Stomach (tissue), 4 donors: ENCODE results near the gene SPACA9.

Experiments used
- EP300 ChIP-seq: sonication (generic); formaldehyde crosslinking; IDR thresholded peaks from one replicate; pipeline ENCODE4 v1.6.1; 2017; ENCODE audit warnings: antibody characterized with exemption
- POLR2A ChIP-seq, 4 donors: fragments of 450-650 bp; IDR thresholded peaks; one replicate each; pipeline ENCODE4 v1.6.1; 2016; ENCODE audit warnings: antibody characterized with exemption in 4 of 4, control low read depth in 2 of 4, mild to moderate bottlenecking in 1 of 4, moderate library complexity in 1 of 4
- POLR2AphosphoS5 ChIP-seq, 3 donors: sonication (generic); formaldehyde crosslinking; IDR thresholded peaks; one replicate each; pipeline ENCODE4 v1.6.1; 2016; ENCODE audit warnings: antibody characterized with exemption in 3 of 3
- TF ChIP-seq, protein P1 (sequence below), 7 experiments: fragments of 450-650 bp in 4 of 7; fragments of 200-600 bp in 3 of 7; sonication (generic) in 3 of 7; IDR thresholded peaks; one replicate each; pipeline ENCODE4 v1.5.1; 2016 to 2019; ENCODE audit warnings: antibody characterized with exemption in 7 of 7, control low read depth in 2 of 7, mild to moderate bottlenecking in 1 of 7

DNA sequence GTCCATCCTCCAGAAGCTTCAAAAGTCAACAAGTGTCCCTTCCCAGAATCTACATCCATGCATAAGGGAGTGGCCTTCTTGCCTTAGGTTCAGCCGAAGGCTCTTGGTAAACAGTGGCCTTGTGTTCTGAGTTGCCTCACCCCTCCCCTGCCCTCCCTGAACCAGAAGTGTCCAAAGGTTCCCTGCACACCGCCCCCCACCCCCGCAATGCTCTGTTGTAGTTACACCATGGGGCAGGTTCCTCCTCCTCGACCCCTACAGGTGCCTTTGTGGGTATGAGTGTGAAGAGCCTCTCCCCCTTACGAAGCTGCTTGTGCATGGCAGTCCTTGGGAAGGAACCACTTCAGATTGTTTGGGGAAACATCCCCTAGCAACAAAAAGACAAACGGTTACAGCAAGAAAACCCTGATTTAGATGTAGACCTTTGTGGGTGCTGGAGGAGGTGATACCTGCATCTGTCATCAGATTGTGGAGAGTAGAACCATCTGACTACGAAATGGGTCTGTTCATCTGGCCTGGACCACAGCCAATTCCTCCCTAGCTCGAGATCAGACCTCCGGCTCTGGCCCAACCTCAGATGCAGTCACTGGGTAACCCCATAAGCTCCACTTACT is 7.1 kb downstream of the SPACA9 start:
- TF ChIP-seq, protein P1, sequence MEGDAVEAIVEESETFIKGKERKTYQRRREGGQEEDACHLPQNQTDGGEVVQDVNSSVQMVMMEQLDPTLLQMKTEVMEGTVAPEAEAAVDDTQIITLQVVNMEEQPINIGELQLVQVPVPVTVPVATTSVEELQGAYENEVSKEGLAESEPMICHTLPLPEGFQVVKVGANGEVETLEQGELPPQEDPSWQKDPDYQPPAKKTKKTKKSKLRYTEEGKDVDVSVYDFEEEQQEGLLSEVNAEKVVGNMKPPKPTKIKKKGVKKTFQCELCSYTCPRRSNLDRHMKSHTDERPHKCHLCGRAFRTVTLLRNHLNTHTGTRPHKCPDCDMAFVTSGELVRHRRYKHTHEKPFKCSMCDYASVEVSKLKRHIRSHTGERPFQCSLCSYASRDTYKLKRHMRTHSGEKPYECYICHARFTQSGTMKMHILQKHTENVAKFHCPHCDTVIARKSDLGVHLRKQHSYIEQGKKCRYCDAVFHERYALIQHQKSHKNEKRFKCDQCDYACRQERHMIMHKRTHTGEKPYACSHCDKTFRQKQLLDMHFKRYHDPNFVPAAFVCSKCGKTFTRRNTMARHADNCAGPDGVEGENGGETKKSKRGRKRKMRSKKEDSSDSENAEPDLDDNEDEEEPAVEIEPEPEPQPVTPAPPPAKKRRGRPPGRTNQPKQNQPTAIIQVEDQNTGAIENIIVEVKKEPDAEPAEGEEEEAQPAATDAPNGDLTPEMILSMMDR (IDR thresholded peaks at IDR 0.05): no peak
- no peak for TF ChIP-seq POLR2AphosphoS5 (IDR thresholded peaks at IDR 0.05)
- TF ChIP-seq POLR2A (IDR thresholded peaks at IDR 0.05): no peak
- TF ChIP-seq EP300: no peak
